Retinal pigment epithelial cell (primary cell): Measurements from ENCODE around the gene SPNS3.
A peak's percentile ranks its signal among the peaks of the same experiment; 100 is the strongest.

ENCODE experiments used
- DNase-seq: peaks from one replicate; pipeline ENCODE4 v3.0.0-alpha.2; 2010; ENCODE audit warnings: low read depth
- H3K4me3 ChIP-seq: 2 replicates; pipeline ENCODE4 v1.5.1; 2011; ENCODE audit warnings: mild to moderate bottlenecking, low read length, control low read depth, moderate library complexity
- TF ChIP-seq, protein P1 (sequence below): conservative IDR thresholded peaks from 2 replicates; pipeline ENCODE4 v1.5.1; 2011; ENCODE audit warnings: low read depth, low read length, control low read depth, inconsistent platforms

Gene SPNS3

DNA sequence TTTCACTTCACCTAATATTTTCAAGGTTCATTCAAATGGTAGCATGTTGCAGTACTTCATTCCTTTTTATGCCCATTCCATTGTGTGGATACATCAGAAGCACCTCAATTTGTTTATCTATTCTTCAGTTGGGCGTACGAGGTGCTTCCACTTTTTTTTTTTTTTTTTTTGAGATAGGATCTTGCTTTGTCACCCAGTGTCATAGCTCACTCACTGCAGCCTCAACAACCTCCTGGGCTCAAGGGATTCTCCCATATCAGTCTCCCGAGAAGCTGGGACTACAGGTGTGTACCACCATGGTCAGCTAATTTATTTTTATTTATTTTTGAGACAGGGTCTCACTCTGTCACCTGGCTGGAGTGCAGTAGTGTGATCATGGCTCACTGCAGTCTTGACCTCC is 22.5 kb upstream of the SPNS3 start:
- TF ChIP-seq, protein P1, sequence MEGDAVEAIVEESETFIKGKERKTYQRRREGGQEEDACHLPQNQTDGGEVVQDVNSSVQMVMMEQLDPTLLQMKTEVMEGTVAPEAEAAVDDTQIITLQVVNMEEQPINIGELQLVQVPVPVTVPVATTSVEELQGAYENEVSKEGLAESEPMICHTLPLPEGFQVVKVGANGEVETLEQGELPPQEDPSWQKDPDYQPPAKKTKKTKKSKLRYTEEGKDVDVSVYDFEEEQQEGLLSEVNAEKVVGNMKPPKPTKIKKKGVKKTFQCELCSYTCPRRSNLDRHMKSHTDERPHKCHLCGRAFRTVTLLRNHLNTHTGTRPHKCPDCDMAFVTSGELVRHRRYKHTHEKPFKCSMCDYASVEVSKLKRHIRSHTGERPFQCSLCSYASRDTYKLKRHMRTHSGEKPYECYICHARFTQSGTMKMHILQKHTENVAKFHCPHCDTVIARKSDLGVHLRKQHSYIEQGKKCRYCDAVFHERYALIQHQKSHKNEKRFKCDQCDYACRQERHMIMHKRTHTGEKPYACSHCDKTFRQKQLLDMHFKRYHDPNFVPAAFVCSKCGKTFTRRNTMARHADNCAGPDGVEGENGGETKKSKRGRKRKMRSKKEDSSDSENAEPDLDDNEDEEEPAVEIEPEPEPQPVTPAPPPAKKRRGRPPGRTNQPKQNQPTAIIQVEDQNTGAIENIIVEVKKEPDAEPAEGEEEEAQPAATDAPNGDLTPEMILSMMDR = no peak
- DNase-seq = no peak

DNA sequence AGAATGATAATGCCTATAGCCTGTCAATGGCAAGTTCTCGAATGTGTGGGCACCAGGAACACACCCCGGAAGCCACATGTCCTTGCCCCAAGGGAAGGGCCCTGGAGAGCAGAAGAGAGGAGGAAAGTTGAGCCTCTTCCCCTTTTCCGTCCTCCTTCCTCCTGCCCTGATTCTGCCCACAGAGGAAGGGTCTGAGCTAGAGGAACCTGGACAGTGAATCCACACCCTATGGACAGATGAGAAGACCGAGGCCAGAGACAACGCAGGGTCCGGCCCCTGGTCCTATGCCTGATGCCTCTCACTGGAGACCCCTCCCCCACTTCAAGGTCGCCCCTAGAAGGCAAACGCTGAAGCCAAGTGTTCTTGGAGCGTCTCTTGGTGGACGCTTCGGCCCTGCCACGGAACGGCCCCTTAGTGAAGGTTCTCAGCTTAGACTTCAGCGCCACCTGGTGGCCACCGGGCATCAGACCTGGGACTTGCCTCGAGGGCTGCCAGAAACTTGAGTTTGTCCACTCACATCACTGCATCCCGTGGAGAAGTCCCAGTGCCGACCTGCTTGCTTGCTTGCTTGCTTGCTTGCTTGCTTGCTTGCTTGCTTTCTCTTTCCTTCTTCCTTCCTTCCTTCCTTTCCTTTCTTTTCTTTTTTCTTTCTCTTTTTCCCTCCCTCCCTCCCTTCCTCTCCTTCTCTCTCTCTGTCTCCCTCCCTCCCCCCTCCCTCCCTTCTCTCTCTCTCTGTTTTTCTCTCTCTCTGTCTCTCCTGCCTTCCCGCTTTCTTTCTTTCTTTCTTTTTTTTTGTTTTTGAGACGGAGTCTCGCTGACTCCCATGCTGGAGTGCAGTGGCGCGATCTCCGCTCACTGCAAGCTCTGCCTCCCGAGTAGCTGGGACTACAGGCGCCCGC is 20.6 kb upstream of the SPNS3 start:
- DNase-seq = peak; percentile 40
- TF ChIP-seq, protein P1 = peak; percentile 84
- H3K4me3 ChIP-seq = no peak overlapping the region

More for the DNA sequence above, 22.5 kb upstream of the SPNS3 start:
- H3K4me3 ChIP-seq = no peak overlapping the region

DNA sequence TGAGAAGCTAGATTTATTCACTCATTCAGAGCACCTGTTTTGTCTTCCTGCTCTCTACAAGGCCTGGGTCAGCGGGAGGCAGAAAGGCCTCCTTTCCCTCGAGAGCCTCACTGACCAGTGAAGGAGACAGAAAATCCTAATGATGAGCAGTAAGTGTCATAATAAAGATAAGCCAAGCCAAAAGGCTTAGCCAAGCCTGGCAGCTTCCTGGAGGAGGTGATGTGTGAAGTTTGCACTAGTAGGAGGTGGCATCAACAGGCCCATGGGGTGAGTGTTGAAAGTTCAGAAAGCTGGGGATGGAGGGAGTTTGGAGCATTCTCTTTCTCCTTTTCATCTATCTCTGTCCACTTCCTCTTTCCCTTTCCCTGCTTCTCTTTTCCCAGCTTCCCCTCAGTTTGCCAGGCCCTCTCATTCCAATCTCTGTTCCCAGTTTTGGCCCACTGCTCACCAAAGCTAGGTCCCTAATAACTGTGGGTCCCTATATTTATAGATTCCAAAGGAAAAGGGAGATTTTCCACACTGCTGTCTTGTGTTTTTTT is 16.5 kb upstream of the SPNS3 start:
- TF ChIP-seq, protein P1 = no peak
- no peak for DNase-seq

DNA sequence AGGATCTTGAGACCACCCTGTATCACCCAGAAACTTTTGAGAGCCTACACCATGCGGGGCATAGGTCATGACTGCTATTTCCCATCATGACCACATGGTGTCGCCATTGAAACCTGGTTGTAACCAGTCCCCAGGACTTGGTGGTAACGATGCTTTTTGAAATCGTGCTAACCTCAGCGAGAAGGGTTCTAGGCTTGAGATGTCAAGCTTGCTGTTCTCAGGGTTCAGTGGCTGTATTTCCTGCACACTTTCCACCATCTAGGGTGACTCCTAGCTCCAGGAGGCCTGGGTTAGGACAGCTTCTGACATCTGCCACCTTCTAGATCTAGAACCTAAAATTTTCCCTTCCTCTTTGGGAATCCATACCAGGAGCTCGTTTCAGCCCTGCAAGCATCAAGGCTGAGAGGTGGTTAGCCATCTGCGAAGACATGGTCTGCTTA is 13.0 kb upstream of the SPNS3 start:
- H3K4me3 ChIP-seq = no peak overlapping the region
- TF ChIP-seq, protein P1 = peak; percentile 89
- DNase-seq = peak; percentile 45

More for the DNA sequence above, 16.5 kb upstream of the SPNS3 start:
- H3K4me3 ChIP-seq = no peak overlapping the region

DNA sequence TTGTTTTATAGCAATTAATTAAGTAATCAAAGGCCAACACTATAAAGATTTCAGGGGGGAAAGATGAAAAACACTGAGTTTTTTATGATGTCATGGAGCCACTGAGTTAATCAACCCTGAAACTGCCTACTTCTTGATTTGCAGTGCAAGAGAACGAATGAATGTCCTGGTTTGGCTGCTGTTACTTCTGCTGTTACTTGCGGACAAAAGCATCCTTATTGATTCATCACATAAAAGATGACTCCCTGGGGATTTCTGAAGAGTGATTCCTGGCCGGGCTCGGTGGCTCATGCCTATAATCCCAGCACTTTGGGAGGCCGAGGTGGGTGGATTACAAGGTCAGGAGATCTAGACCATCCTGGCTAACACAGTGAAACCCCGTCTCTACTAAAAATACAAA is 10.9 kb upstream of the SPNS3 start:
- no peak for DNase-seq
- TF ChIP-seq, protein P1 = no peak

DNA sequence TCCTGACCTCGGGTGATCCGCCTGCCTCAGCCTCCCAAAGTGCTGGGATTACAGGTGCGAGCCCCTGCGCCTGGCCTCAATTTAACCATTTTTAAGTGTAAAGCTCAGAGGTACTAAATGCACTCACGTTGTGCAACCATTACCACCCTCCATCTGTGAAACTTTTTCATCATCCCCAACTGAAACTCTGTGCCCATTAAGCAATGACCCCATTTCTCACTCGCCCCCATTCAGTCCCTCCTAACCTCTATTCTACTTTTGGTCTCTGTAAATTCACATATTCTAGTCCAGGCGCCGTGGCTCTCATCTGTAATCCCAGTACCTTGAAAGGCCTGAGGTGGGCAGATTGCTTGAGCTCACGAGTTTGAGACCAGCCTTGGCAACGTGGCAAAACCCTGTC is 8.3 kb upstream of the SPNS3 start:
- TF ChIP-seq, protein P1 = no peak
- DNase-seq = no peak
- H3K4me3 ChIP-seq = no peak overlapping the region

More for the DNA sequence above, 10.9 kb upstream of the SPNS3 start:
- H3K4me3 ChIP-seq = no peak overlapping the region
